Sigmoid colon (tissue), 7 donors: ENCODE data around the gene ADGRE2. TPM values are rescaled to one million over a fixed set of nuclear protein-coding genes. Genes with fewer than 3 reads are reported as not detected.

Source experiments
- DNase-seq: peaks from one replicate; pipeline ENCODE4 v3.0.0-alpha.2; 2019
- H3K27ac ChIP-seq, 4 donors: fragments of 200-600 bp; sonication (generic); one replicate each; pipeline ENCODE4 v1.5.1; 2016 to 2019; ENCODE audit warnings: mild to moderate bottlenecking in 1 of 4
- H3K27me3 ChIP-seq, 3 donors: fragments of 200-600 bp; sonication (generic); one replicate each; pipeline ENCODE4 v1.5.1; 2019; ENCODE audit warnings: mild to moderate bottlenecking in 1 of 3
- H3K36me3 ChIP-seq, 4 donors: fragments of 200-600 bp; sonication (generic); one replicate each; pipeline ENCODE4 v1.5.1; 2016 to 2019
- H3K4me1 ChIP-seq, 4 donors: fragments of 200-600 bp; sonication (generic); one replicate each; pipeline ENCODE4 v1.5.1; 2017 to 2019
- H3K4me3 ChIP-seq, 4 donors: fragments of 200-600 bp; sonication (generic); one replicate each; pipeline ENCODE4 v1.5.1; 2017 to 2019; ENCODE audit warnings: mild to moderate bottlenecking in 2 of 4, moderate library complexity in 1 of 4
- H3K9me3 ChIP-seq, 4 donors: fragments of 200-600 bp in 3 of 4; sonication (generic) in 3 of 4; one replicate each; pipeline versions ENCODE4 v1.5.1 to v1.6.1; 2013 to 2019
- EP300 ChIP-seq, 4 donors: sonication (generic); formaldehyde crosslinking; IDR thresholded peaks; one replicate each; pipeline ENCODE4 v1.6.1; 2017; ENCODE audit warnings: antibody characterized with exemption in 4 of 4
- POLR2A ChIP-seq, 2 donors: fragments of 450-650 bp; IDR thresholded peaks; one replicate each; pipeline ENCODE4 v1.6.1; 2016; ENCODE audit warnings: antibody characterized with exemption in 2 of 2, mild to moderate bottlenecking in 2 of 2, moderate library complexity in 2 of 2
- POLR2AphosphoS5 ChIP-seq, 4 donors: sonication (generic); formaldehyde crosslinking; IDR thresholded peaks; one replicate each; pipeline ENCODE4 v1.6.1; 2017; ENCODE audit warnings: antibody characterized with exemption in 4 of 4
- WGBS, 2 donors: extraction: QIAGEN DNeasy Blood & Tissue Kit; methylation state at CpG; one replicate each; pipeline ENCODE4 v1.1.7; 2013; 5-methylcytosine and 5-hydroxymethylcytosine counted together
- intact Hi-C: fragments of 100-400 bp; cut with DNase I; formaldehyde crosslinking; loops from one replicate; pipeline ENCODE4 v1.15.1; 2023
- polyA plus RNA-seq, 3 donors: library from polyadenylated mRNA; stranded (reverse); fragments of 200-250 nt; gene quantifications; one replicate each; pipeline ENCODE4 v1.2.3, GENCODE V29; 2013
- small RNA-seq, 3 donors: library from RNA; depleted of rRNA; stranded (forward); fragments of <200 nt; gene quantifications; one replicate each; pipeline ENCODE3, GENCODE V24; 2016
- total RNA-seq, 4 donors: library from RNA; depleted of rRNA; stranded (reverse); fragments of >200 nt; gene quantifications; one replicate each; pipeline ENCODE4 v1.1.0, GENCODE V29; 2016
- TF ChIP-seq, protein P1 (sequence below), 4 experiments: fragments of 450-650 bp in 3 of 4; fragments of 200-600 bp in 1 of 4; IDR thresholded peaks; one replicate each; pipeline ENCODE4 v1.5.1; 2016 to 2019; ENCODE audit warnings: antibody characterized with exemption in 4 of 4, mild to moderate bottlenecking in 3 of 4, moderate library complexity in 2 of 4
- donor health status: healthy with polysubstance abuse.
- donor health status: Bipolar disorder and iron deficiency.
- donor health status: healthy.

The ADGRE2 gene
- total and polyA plus RNA-seq, 7 donors: 0.49 to 3.6 (median 1.8) TPM

DNA sequence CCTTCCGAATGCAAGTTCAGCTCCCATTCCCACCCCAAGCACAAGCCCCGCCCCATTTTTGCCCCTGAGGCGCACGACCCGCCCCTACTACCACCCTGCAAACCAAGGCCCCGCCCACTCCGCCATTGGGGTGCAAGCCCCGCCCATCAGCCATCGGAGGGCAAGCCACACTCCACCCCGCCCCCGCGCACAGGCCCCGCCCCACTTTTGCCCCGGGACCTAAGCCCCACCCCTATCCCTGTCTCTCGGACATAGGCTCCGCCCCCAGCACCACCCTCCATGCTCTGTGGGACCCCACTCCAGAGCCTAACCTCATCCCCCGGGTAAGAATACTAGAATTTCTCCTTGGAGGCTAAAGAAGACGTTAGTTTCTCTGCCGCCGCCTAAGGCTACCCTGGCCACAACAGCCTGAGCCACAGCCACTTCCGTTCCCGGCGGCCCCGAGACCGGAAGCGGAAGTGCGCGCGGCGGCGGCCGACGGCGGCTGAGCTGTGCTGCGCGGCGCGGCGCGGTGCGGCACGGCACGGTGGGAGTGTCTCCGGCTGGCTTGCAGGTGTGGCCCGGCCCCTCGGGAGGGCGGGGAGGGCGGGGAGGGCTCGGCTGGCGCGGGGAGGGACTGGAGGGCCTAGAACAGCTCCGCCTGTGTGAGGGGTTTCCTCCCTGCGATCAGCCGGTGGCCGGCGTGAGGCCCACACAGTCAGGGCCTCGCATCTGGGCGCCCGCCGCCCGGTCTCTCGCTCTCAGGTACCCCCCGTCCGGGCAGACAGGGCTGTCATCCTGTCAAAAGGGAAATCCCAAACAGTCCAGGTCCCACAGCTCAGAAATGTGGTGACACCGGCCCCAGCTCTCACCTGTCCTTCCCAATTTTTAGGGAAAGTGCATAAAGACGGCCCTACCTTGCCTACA is 88.5 kb downstream of the ADGRE2 start, which contains the start of gene ZNF333:
Gene ZNF333, plus strand, starts transcription at position 451 of the 906 bp plus-strand sequence. CDS start 3,444 bp downstream, outside the sequence.
- H3K9me3 ChIP-seq: no peaks in the 10 kb centered on the region
- intact Hi-C loops: loop anchor here (1.0 kb wide), 1 partner anchor 118 kb away; the partner anchor contains the start of gene NDUFB7
- 1% methylated on average over 66 of the region's 66 CpGs for WGBS, 2 donors

GRCh38 chr19:14686411-14686810 is 91.9 kb downstream of the ADGRE2 start:
- Histone ChIP-seq H3K4me1 (peaks cover 0 to 19% (median 12%) of the 10 kb centered on the region in 4 donors), H3K4me3 (no peak overlapping the region), H3K27me3 (no peaks in the 10 kb centered on the region), H3K36me3 (no peaks in the 10 kb centered on the region), H3K9me3 (no peaks in the 10 kb centered on the region), H3K27ac (no peak overlapping the region)
- TF ChIP-seq POLR2A (IDR thresholded peaks at IDR 0.05): no peak
- TF ChIP-seq, protein P1, sequence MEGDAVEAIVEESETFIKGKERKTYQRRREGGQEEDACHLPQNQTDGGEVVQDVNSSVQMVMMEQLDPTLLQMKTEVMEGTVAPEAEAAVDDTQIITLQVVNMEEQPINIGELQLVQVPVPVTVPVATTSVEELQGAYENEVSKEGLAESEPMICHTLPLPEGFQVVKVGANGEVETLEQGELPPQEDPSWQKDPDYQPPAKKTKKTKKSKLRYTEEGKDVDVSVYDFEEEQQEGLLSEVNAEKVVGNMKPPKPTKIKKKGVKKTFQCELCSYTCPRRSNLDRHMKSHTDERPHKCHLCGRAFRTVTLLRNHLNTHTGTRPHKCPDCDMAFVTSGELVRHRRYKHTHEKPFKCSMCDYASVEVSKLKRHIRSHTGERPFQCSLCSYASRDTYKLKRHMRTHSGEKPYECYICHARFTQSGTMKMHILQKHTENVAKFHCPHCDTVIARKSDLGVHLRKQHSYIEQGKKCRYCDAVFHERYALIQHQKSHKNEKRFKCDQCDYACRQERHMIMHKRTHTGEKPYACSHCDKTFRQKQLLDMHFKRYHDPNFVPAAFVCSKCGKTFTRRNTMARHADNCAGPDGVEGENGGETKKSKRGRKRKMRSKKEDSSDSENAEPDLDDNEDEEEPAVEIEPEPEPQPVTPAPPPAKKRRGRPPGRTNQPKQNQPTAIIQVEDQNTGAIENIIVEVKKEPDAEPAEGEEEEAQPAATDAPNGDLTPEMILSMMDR (IDR thresholded peaks at IDR 0.05): peak in 2 of 4 experiments; percentile 20 to 33
- DNase-seq: no peak
- intact Hi-C loops: loop anchor here (1.0 kb wide), 1 partner anchor 112 kb away; no protein-coding TSS in a partner anchor
- WGBS, 2 donors: 29 to 42% methylated on average over 3 of the region's 3 CpGs

More for the DNA sequence above, 88.5 kb downstream of the ADGRE2 start, which contains the start of gene ZNF333:
- H3K36me3 ChIP-seq: peaks cover 0 to 17% (median 9%) of the 10 kb centered on the region in 4 donors
- peak within 1 kb of the TSS; percentile 62 to 97 (median 69) for H3K4me3 ChIP-seq
- H3K27me3 ChIP-seq: no peaks in the 10 kb centered on the region
- TF ChIP-seq POLR2AphosphoS5 (IDR thresholded peaks at IDR 0.05) (peak; percentile 22 to 75 (median 66)), POLR2A (IDR thresholded peaks at IDR 0.05) (no peak), EP300 (IDR thresholded peaks at IDR 0.05) (no peak)
- TF ChIP-seq, protein P1 (IDR thresholded peaks at IDR 0.05): no peak
- DNase-seq: peak; percentile 98
- H3K27ac ChIP-seq: peak within 1 kb of the TSS; percentile 86 to 94 (median 90)
- peaks cover 0 to 22% (median 13%) of the 10 kb centered on the region in 4 donors for H3K4me1 ChIP-seq

DNA sequence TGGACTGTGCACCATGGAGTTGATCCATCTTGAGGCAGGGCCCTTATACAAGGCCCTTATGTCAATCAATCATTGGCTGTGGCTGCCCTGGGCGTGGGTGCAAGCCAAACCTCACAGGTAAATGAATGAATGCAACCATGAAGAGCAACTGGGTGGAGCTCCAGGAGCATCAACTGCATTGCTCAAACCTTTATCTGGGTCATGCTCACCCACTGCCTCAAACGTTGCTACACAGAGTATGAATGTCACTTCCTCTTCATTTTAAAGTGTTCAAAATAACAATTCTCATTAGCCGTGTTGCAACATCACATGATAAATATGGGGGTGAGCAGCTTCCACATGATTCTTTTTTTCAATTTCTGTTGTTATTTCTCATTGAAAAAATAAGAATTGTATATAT is 94.9 kb downstream of the ADGRE2 start:
- no peak overlapping the region for H3K4me3 ChIP-seq
- 23 to 34% methylated on average over 3 of the region's 3 CpGs for WGBS, 2 donors
- no peak for TF ChIP-seq EP300 (IDR thresholded peaks at IDR 0.05)
- TF ChIP-seq, protein P1 (IDR thresholded peaks at IDR 0.05): no peak
- no peak for TF ChIP-seq POLR2A (IDR thresholded peaks at IDR 0.05)
- TF ChIP-seq POLR2AphosphoS5 (IDR thresholded peaks at IDR 0.05): no peak

More for the DNA sequence above, 94.9 kb downstream of the ADGRE2 start:
- Histone ChIP-seq H3K4me1 (no peaks in the 10 kb centered on the region), H3K9me3 (no peaks in the 10 kb centered on the region), H3K27ac (no peak overlapping the region), H3K27me3 (no peaks in the 10 kb centered on the region), H3K36me3 (no peaks in the 10 kb centered on the region)
- no peak for DNase-seq
- intact Hi-C loops: no loop called here

Small RNA genes lying within 50 kb of the gene (small RNA-seq; reads per million reads assigned to genes)
- gene AC005255.1: 0 reads per million in 3 donors

Other genes with a start within 250 kb of the ADGRE2 start
- gene TECR, start 249.0 kb downstream of the ADGRE2 start, total RNA-seq: 10 to 100 TPM; 20.6 to 34.2 (median 30.0) TPM
- 100 to 1,000 TPM in 1 of 3 donors, 10 to 100 TPM in 2; 32.4 to 139 (median 37.2) TPM for gene TECR, start 249.0 kb downstream of the ADGRE2 start, polyA plus RNA-seq
- gene NDUFB7, start 206.5 kb downstream of the ADGRE2 start, total RNA-seq: 100 to 1,000 TPM; 475 to 652 (median 564) TPM
- gene NDUFB7, start 206.5 kb downstream of the ADGRE2 start, polyA plus RNA-seq: 100 to 1,000 TPM; 601 to 853 (median 808) TPM
- gene CLEC17A, start 195.5 kb downstream of the ADGRE2 start, total RNA-seq: not detected
- gene CLEC17A, start 195.5 kb downstream of the ADGRE2 start, polyA plus RNA-seq: 10 to 100 TPM in 1 of 3 donors, not detected in 2; 13.7 TPM
- not detected for gene ADGRE3, start 103.7 kb downstream of the ADGRE2 start, total RNA-seq
- gene ADGRE3, start 103.7 kb downstream of the ADGRE2 start, polyA plus RNA-seq: under 1 TPM in 1 of 3 donors, not detected in 2; 0.04 TPM
- gene ZNF333, start 88.5 kb downstream of the ADGRE2 start, total RNA-seq: 10 to 100 TPM; 27.2 to 55.4 (median 46.1) TPM
- gene ZNF333, start 88.5 kb downstream of the ADGRE2 start, polyA plus RNA-seq: 1 to 10 TPM; 1.8 to 8.6 (median 3.6) TPM
- gene OR7A5, start 56.6 kb upstream of the ADGRE2 start, total RNA-seq: not detected
- gene OR7A5, start 56.6 kb upstream of the ADGRE2 start, polyA plus RNA-seq: not detected
- under 1 TPM in 2 of 4 donors, not detected in 2; under 0.01 TPM for gene OR7C1, start 56.6 kb upstream of the ADGRE2 start, total RNA-seq
- under 1 TPM in 1 of 3 donors, not detected in 2; under 0.01 TPM for gene OR7C1, start 56.6 kb upstream of the ADGRE2 start, polyA plus RNA-seq
- not detected for gene OR7A10, start 70.4 kb upstream of the ADGRE2 start, total RNA-seq
- gene OR7A10, start 70.4 kb upstream of the ADGRE2 start, polyA plus RNA-seq: not detected
- not detected for gene OR7A17, start 107.6 kb upstream of the ADGRE2 start, total RNA-seq
- gene OR7A17, start 107.6 kb upstream of the ADGRE2 start, polyA plus RNA-seq: not detected
- not detected for gene OR7C2, start 162.9 kb upstream of the ADGRE2 start, total RNA-seq
- not detected for gene OR7C2, start 162.9 kb upstream of the ADGRE2 start, polyA plus RNA-seq
- not detected for gene SLC1A6, start 201.3 kb upstream of the ADGRE2 start, total RNA-seq
- under 1 TPM in 1 of 3 donors, not detected in 2; 0.06 TPM for gene SLC1A6, start 201.3 kb upstream of the ADGRE2 start, polyA plus RNA-seq